Measurements from ENCODE around the gene LSP1. TPM values are rescaled to one million over a fixed set of nuclear protein-coding genes. Genes with fewer than 3 reads are reported as not detected.

LSP1 gene
- total and polyA plus RNA-seq, 10 donors: 136 to 422 (median 335) TPM

DNA sequence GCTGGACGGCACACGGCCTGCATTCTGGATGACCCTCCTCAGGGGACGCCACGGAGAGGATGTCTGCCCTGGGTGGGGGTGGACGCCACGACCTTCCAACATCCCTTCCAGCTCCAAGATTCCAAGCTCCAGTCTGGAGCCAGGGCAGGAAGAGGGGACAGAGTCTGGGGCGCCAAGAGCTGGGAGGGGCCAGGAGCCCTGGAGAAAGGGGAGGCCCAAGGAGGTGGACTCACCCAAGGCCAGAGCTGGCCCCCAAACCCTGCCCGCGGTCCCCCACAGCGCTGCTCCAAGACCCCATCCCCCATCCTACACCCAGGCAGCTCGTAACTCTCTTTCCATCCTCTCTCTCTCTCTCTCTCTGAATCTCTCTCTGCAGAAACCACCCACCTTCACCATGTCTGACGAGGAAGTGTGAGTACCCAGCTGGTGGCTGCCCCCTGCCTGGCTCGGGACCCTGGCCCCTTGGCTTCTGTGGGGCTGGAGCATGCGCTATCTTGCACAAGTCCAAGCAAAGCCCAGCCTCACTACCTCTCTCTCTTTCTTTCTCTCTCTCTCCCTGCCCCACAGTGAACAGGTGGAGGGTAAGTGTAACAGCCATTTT lies 69.7 kb downstream of the LSP1 start:
- H3K27ac ChIP-seq: no peak overlapping the region
- TF ChIP-seq POLR2A (IDR thresholded peaks at IDR 0.05) (no peak), POLR2AphosphoS5 (IDR thresholded peaks at IDR 0.05) (no peak)
- TF ChIP-seq, protein P1, sequence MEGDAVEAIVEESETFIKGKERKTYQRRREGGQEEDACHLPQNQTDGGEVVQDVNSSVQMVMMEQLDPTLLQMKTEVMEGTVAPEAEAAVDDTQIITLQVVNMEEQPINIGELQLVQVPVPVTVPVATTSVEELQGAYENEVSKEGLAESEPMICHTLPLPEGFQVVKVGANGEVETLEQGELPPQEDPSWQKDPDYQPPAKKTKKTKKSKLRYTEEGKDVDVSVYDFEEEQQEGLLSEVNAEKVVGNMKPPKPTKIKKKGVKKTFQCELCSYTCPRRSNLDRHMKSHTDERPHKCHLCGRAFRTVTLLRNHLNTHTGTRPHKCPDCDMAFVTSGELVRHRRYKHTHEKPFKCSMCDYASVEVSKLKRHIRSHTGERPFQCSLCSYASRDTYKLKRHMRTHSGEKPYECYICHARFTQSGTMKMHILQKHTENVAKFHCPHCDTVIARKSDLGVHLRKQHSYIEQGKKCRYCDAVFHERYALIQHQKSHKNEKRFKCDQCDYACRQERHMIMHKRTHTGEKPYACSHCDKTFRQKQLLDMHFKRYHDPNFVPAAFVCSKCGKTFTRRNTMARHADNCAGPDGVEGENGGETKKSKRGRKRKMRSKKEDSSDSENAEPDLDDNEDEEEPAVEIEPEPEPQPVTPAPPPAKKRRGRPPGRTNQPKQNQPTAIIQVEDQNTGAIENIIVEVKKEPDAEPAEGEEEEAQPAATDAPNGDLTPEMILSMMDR (IDR thresholded peaks at IDR 0.05 in 8 of 11, conservative IDR thresholded peaks at IDR 0.05 in 3 of 11): no peak
- intact Hi-C loops (cut with DNase I; ENCODE audit: low total_unique reads): no loop called here
- 63 to 72% (median 66%) methylated on average over 9 to 14 of the region's 14 CpGs for WGBS, 5 donors
- no peaks in the 10 kb centered on the region for H3K9me3 ChIP-seq
- H3K36me3 ChIP-seq: no peaks in the 10 kb centered on the region
- H3K4me3 ChIP-seq: no peak overlapping the region
- peak; percentile 66 for DNase-seq
- peaks cover 0 to 44% (median 0%) of the 10 kb centered on the region in 7 donors for H3K27me3 ChIP-seq (replicated peaks in 1 of 7)
- H3K4me1 ChIP-seq: peaks cover 0 to 13% (median 2%) of the 10 kb centered on the region in 6 donors

DNA sequence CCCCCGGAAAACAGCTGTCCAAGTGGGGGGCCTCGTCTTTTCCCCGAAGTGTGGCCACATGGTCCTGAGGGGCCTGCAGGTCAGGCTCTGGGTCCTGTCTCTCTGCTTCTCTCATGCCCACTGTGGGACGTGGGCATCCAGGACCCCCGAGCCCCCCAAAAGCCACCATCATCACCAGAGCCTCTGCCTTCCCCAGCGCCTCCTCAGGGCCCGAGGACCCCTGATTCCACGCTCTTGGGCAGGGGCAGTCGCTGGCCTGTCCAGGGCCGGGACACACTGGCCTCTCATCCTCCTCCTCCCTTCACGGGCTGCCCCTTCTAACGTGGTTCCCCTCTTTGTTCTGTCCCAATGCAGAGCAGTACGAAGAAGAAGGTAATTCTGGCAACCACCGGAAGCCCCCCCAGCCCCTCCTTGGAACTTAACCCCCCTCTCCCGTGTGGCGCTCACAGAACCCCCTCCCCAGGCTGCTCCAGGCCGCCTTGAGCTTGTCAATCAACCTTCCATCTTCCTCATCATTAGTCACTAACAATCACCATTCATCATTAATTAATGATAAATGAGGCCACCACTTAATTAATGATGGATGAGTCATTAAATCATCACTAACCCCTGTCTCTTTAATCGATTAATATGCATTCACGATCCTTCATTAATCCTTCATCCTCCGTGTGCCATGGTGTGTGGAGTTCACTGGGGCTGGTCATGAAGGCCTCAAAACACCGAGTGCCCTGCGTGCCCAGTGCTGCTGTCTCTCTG lies 70.5 kb downstream of the LSP1 start:
- peaks cover 0 to 9% (median 0%) of the 10 kb centered on the region in 6 donors for H3K4me1 ChIP-seq
- TF ChIP-seq, protein P1 (IDR thresholded peaks at IDR 0.05 in 8 of 11, conservative IDR thresholded peaks at IDR 0.05 in 3 of 11): no peak
- no peak overlapping the region for H3K4me3 ChIP-seq
- H3K27me3 ChIP-seq (replicated peaks in 1 of 7): peaks cover 0 to 50% (median 0%) of the 10 kb centered on the region in 7 donors
- DNase-seq: peak; percentile 60
- no peaks in the 10 kb centered on the region for H3K36me3 ChIP-seq
- H3K9me3 ChIP-seq: no peaks in the 10 kb centered on the region
- 83 to 91% (median 90%) methylated on average over 22 of the region's 22 CpGs for WGBS, 5 donors
- no peak overlapping the region for H3K27ac ChIP-seq
- intact Hi-C loops (cut with DNase I; ENCODE audit: low total_unique reads): no loop called here

DNA sequence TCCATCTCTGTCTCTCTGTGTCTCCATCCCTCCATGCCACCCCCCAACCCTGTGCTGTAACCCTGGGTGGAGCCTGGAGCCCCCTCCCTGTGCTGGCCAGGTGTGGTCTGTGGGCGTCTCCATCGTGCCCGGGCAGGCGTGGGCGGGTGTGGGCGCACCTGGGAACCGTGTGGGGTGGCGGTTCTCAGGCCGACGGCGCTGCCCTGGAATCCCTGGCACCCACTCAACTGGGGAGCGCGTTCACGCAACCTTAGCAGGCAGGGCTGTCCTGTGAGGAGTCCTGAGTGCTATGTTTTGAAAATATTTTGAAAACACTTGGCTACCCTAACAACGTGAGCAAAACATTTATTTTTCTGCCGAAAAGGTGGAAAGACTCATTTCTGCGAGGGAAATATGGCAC lies 71.3 kb downstream of the LSP1 start:
- H3K4me1 ChIP-seq: peaks cover 0 to 9% (median 0%) of the 10 kb centered on the region in 6 donors
- no peak overlapping the region for H3K4me3 ChIP-seq
- TF ChIP-seq, protein P1 (IDR thresholded peaks at IDR 0.05 in 8 of 11, conservative IDR thresholded peaks at IDR 0.05 in 3 of 11): no peak
- TF ChIP-seq POLR2AphosphoS5 (IDR thresholded peaks at IDR 0.05) (no peak), POLR2A (IDR thresholded peaks at IDR 0.05) (no peak)
- H3K27ac ChIP-seq: no peak overlapping the region
- H3K36me3 ChIP-seq: no peaks in the 10 kb centered on the region
- peaks cover 0 to 50% (median 0%) of the 10 kb centered on the region in 7 donors for H3K27me3 ChIP-seq (replicated peaks in 1 of 7)
- WGBS, 5 donors: 77 to 85% (median 82%) methylated on average over 17 of the region's 17 CpGs
- peak; percentile 72 for DNase-seq
- intact Hi-C loops (cut with DNase I; ENCODE audit: low total_unique reads): no loop called here
- H3K9me3 ChIP-seq: no peaks in the 10 kb centered on the region

DNA sequence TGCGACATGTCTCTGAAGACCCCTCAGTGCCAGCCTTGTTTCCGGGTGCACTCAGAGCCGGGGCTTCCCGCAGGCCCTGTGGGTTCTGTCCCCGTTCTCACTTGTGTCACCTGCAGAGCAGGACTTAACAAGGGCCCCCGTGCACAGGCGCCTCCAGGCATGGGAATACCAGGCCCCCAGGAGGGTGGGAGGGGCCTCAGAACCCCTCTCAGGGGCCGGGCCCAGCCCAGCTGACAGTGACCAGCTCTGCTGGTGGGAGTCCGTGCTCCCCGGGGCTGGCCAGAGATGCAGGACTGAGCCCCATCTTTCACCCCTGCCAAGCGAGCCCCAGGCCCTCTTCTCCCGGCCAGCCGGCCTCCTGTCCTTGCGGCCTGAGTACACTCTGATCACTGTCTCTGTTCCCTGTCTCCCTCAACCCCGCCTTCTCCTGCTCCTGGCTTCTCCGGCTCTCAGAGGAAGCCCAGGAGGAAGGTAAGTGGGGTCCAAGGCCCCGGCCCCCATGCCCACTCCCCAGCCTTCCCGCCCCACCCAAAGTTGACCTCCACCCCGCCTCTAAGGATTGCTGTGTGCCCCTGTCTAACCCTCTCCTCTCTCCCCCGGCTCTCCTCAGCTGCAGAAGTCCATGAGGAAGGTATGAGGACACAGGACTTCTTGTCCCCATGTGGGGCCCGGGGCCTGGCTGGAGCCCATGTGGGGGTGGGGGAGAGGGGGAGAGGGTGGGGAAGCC lies 71.9 kb downstream of the LSP1 start:
- Histone ChIP-seq H3K4me1 (peaks cover 0 to 9% (median 0%) of the 10 kb centered on the region in 6 donors), H3K27ac (no peak overlapping the region), H3K9me3 (no peaks in the 10 kb centered on the region), H3K4me3 (no peak overlapping the region), H3K27me3 (replicated peaks in 1 of 7) (peaks cover 0 to 50% (median 0%) of the 10 kb centered on the region in 7 donors), H3K36me3 (no peaks in the 10 kb centered on the region)
- DNase-seq: peak; percentile 69
- intact Hi-C loops (cut with DNase I; ENCODE audit: low total_unique reads): no loop called here
- TF ChIP-seq POLR2A (IDR thresholded peaks at IDR 0.05) (no peak), POLR2AphosphoS5 (IDR thresholded peaks at IDR 0.05) (no peak)
- TF ChIP-seq, protein P1 (IDR thresholded peaks at IDR 0.05 in 8 of 11, conservative IDR thresholded peaks at IDR 0.05 in 3 of 11): no peak
- WGBS, 5 donors: 86 to 93% (median 90%) methylated on average over 14 to 21 of the region's 21 CpGs
